ENCODE data around the gene DNAI2.

Gene DNAI2

GRCh38 chr17:74336307-74336706, 62.3 kb downstream of the DNAI2 start:
- no peak overlapping the region for H3K4me3 ChIP-seq (ENCODE audit: low read length)
- H3K4me1 ChIP-seq (ENCODE audit: control insufficient read depth, insufficient read depth, low read length) = no peaks in the 10 kb centered on the region
- H3K36me3 ChIP-seq (ENCODE audit: control insufficient read depth, insufficient read depth, low read length) = no peaks in the 10 kb centered on the region
- DNase-seq (ENCODE audit: low read depth, low spot score) = no peak
- no peaks in the 10 kb centered on the region for H3K9me3 ChIP-seq (ENCODE audit: control insufficient read depth, insufficient read depth, low read length)
- H3K27me3 ChIP-seq (ENCODE audit: control insufficient read depth, insufficient read depth, low read length) = no peaks in the 10 kb centered on the region
- no peak overlapping the region for H3K27ac ChIP-seq (ENCODE audit: low read length)
- no CpG with 5 or more reads among the region's 7 CpGs for WGBS (ENCODE audit: insufficient coverage, insufficient read length)

DNA sequence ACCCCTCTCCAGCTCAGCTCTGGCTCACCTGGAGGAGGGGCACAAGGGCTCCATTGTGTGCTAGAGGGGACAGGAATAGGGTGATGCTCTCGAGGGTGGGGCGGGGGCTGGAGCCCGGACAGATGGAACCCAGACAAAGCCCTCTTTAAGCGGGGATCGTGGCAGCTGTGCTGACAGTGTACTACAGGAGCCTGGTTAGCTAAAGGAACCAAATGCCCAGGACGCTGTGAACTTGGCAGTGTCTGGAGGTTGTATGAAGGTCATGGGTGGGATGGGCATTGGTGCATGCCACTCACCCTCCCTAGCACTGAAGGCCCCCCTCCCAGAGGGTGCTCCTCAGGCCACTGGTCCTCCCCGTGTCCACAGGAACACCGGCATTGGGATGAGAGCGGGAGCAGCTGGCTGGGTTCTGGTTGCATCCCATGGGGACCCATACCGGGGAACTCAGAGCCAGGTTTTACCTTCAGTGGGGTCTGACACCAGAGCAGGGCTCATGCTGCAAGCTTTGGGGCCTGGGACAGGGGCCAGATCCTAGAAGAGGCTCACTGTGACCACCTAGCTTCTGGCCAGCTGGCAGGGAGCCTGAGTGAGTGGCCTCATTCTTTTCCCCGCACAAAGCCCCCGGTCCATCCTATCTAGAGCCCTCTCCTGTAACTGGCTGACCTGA, 63.9 kb downstream of the DNAI2 start:
- Histone ChIP-seq H3K27ac (ENCODE audit: low read length) (no peak overlapping the region), H3K27me3 (ENCODE audit: control insufficient read depth, insufficient read depth, low read length) (no peaks in the 10 kb centered on the region), H3K9me3 (ENCODE audit: control insufficient read depth, insufficient read depth, low read length) (no peaks in the 10 kb centered on the region), H3K36me3 (ENCODE audit: control insufficient read depth, insufficient read depth, low read length) (no peaks in the 10 kb centered on the region), H3K4me3 (ENCODE audit: low read length) (no peak overlapping the region), H3K4me1 (ENCODE audit: control insufficient read depth, insufficient read depth, low read length) (peaks cover 2% of the 10 kb centered on the region; the same call in 1 of the 2 replicates)
- no peak for DNase-seq (ENCODE audit: low read depth, low spot score)
- WGBS (ENCODE audit: insufficient coverage, insufficient read length) = no CpG with 5 or more reads among the region's 12 CpGs

GRCh38 chr17:74339537-74340195, 65.6 kb downstream of the DNAI2 start:
- Histone ChIP-seq H3K27me3 (ENCODE audit: control insufficient read depth, insufficient read depth, low read length) (no peaks in the 10 kb centered on the region), H3K9me3 (ENCODE audit: control insufficient read depth, insufficient read depth, low read length) (no peaks in the 10 kb centered on the region), H3K4me3 (ENCODE audit: low read length) (no peak overlapping the region), H3K4me1 (ENCODE audit: control insufficient read depth, insufficient read depth, low read length) (peaks cover 2% of the 10 kb centered on the region; the same call in 1 of the 2 replicates), H3K36me3 (ENCODE audit: control insufficient read depth, insufficient read depth, low read length) (no peaks in the 10 kb centered on the region), H3K27ac (ENCODE audit: low read length) (no peak overlapping the region)
- DNase-seq (ENCODE audit: low read depth, low spot score) = no peak
- WGBS (ENCODE audit: insufficient coverage, insufficient read length) = no CpG with 5 or more reads among the region's 19 CpGs

GRCh38 chr17:74340470-74341023, 66.5 kb downstream of the DNAI2 start:
- Histone ChIP-seq H3K36me3 (ENCODE audit: control insufficient read depth, insufficient read depth, low read length) (no peaks in the 10 kb centered on the region), H3K9me3 (ENCODE audit: control insufficient read depth, insufficient read depth, low read length) (no peaks in the 10 kb centered on the region), H3K27me3 (ENCODE audit: control insufficient read depth, insufficient read depth, low read length) (no peaks in the 10 kb centered on the region), H3K4me3 (ENCODE audit: low read length) (no peak overlapping the region), H3K4me1 (ENCODE audit: control insufficient read depth, insufficient read depth, low read length) (peaks cover 2% of the 10 kb centered on the region; the same call in 1 of the 2 replicates), H3K27ac (ENCODE audit: low read length) (no peak overlapping the region)
- no peak for DNase-seq (ENCODE audit: low read depth, low spot score)
- no CpG with 5 or more reads among the region's 13 CpGs for WGBS (ENCODE audit: insufficient coverage, insufficient read length)

GRCh38 chr17:74342224-74342623, 68.2 kb downstream of the DNAI2 start:
- H3K9me3 ChIP-seq (ENCODE audit: control insufficient read depth, insufficient read depth, low read length) = no peaks in the 10 kb centered on the region
- no peak for DNase-seq (ENCODE audit: low read depth, low spot score)
- WGBS (ENCODE audit: insufficient coverage, insufficient read length) = no CpG with 5 or more reads among the region's 10 CpGs
- peaks cover 2% of the 10 kb centered on the region; the same call in 1 of the 2 replicates for H3K4me1 ChIP-seq (ENCODE audit: control insufficient read depth, insufficient read depth, low read length)
- no peaks in the 10 kb centered on the region for H3K27me3 ChIP-seq (ENCODE audit: control insufficient read depth, insufficient read depth, low read length)
- no peak overlapping the region for H3K27ac ChIP-seq (ENCODE audit: low read length)
- no peak overlapping the region for H3K4me3 ChIP-seq (ENCODE audit: low read length)
- no peaks in the 10 kb centered on the region for H3K36me3 ChIP-seq (ENCODE audit: control insufficient read depth, insufficient read depth, low read length)

GRCh38 chr17:74343121-74343520, 69.1 kb downstream of the DNAI2 start:
- no peak overlapping the region for H3K27ac ChIP-seq (ENCODE audit: low read length)
- no CpG with 5 or more reads among the region's 8 CpGs for WGBS (ENCODE audit: insufficient coverage, insufficient read length)

GRCh38 chr17:74343526-74344284, 69.7 kb downstream of the DNAI2 start:
- Histone ChIP-seq H3K4me3 (ENCODE audit: low read length) (no peak overlapping the region), H3K27ac (ENCODE audit: low read length) (no peak overlapping the region), H3K9me3 (ENCODE audit: control insufficient read depth, insufficient read depth, low read length) (no peaks in the 10 kb centered on the region), H3K36me3 (ENCODE audit: control insufficient read depth, insufficient read depth, low read length) (no peaks in the 10 kb centered on the region), H3K4me1 (ENCODE audit: control insufficient read depth, insufficient read depth, low read length) (peaks cover 2% of the 10 kb centered on the region; the same call in 1 of the 2 replicates), H3K27me3 (ENCODE audit: control insufficient read depth, insufficient read depth, low read length) (no peaks in the 10 kb centered on the region)
- WGBS (ENCODE audit: insufficient coverage, insufficient read length) = no CpG with 5 or more reads among the region's 9 CpGs
- DNase-seq (ENCODE audit: low read depth, low spot score) = no peak

More at GRCh38 chr17:74343121-74343520, 69.1 kb downstream of the DNAI2 start:
- no peak for DNase-seq (ENCODE audit: low read depth, low spot score)
- Histone ChIP-seq H3K9me3 (ENCODE audit: control insufficient read depth, insufficient read depth, low read length) (no peaks in the 10 kb centered on the region), H3K36me3 (ENCODE audit: control insufficient read depth, insufficient read depth, low read length) (no peaks in the 10 kb centered on the region), H3K4me3 (ENCODE audit: low read length) (no peak overlapping the region), H3K27me3 (ENCODE audit: control insufficient read depth, insufficient read depth, low read length) (no peaks in the 10 kb centered on the region), H3K4me1 (ENCODE audit: control insufficient read depth, insufficient read depth, low read length) (peaks cover 2% of the 10 kb centered on the region; the same call in 1 of the 2 replicates)

- Histone ChIP-seq H3K4me1 (ENCODE audit: control insufficient read depth, insufficient read depth, low read length) (peaks cover 2% of the 10 kb centered on the region; the same call in 1 of the 2 replicates), H3K27me3 (ENCODE audit: control insufficient read depth, insufficient read depth, low read length) (no peaks in the 10 kb centered on the region)
- no CpG with 5 or more reads among the region's 21 CpGs for WGBS (ENCODE audit: insufficient coverage, insufficient read length)
These were observed 70.6 kb downstream of the DNAI2 start for GRCh38 chr17:74344658-74345057.

GRCh38 chr17:74345433-74346241, 71.6 kb downstream of the DNAI2 start:
- Histone ChIP-seq H3K4me3 (ENCODE audit: low read length) (no peak overlapping the region), H3K9me3 (ENCODE audit: control insufficient read depth, insufficient read depth, low read length) (no peaks in the 10 kb centered on the region), H3K27ac (ENCODE audit: low read length) (no peak overlapping the region), H3K4me1 (ENCODE audit: control insufficient read depth, insufficient read depth, low read length) (peaks cover 2% of the 10 kb centered on the region; the same call in 1 of the 2 replicates), H3K36me3 (ENCODE audit: control insufficient read depth, insufficient read depth, low read length) (no peaks in the 10 kb centered on the region), H3K27me3 (ENCODE audit: control insufficient read depth, insufficient read depth, low read length) (no peaks in the 10 kb centered on the region)
- WGBS (ENCODE audit: insufficient coverage, insufficient read length) = no CpG with 5 or more reads among the region's 13 CpGs
- DNase-seq (ENCODE audit: low read depth, low spot score) = no peak

More at GRCh38 chr17:74344658-74345057, 70.6 kb downstream of the DNAI2 start:
- Histone ChIP-seq H3K4me3 (ENCODE audit: low read length) (no peak overlapping the region), H3K36me3 (ENCODE audit: control insufficient read depth, insufficient read depth, low read length) (no peaks in the 10 kb centered on the region), H3K9me3 (ENCODE audit: control insufficient read depth, insufficient read depth, low read length) (no peaks in the 10 kb centered on the region), H3K27ac (ENCODE audit: low read length) (no peak overlapping the region)
- no peak for DNase-seq (ENCODE audit: low read depth, low spot score)
